ENCODE measurements around the gene CYB561A3. TPM values are rescaled to one million over a fixed set of nuclear protein-coding genes. Genes with fewer than 3 reads are reported as not detected.
A peak's percentile ranks its signal among the peaks of the same experiment; 100 is the strongest.

The CYB561A3 gene
- total and polyA plus RNA-seq, 2 of the 13 experiments (the other 11 are each of a cell fraction or from before 2014, with no cell fraction given): 11.4 to 14.9 TPM

DNA sequence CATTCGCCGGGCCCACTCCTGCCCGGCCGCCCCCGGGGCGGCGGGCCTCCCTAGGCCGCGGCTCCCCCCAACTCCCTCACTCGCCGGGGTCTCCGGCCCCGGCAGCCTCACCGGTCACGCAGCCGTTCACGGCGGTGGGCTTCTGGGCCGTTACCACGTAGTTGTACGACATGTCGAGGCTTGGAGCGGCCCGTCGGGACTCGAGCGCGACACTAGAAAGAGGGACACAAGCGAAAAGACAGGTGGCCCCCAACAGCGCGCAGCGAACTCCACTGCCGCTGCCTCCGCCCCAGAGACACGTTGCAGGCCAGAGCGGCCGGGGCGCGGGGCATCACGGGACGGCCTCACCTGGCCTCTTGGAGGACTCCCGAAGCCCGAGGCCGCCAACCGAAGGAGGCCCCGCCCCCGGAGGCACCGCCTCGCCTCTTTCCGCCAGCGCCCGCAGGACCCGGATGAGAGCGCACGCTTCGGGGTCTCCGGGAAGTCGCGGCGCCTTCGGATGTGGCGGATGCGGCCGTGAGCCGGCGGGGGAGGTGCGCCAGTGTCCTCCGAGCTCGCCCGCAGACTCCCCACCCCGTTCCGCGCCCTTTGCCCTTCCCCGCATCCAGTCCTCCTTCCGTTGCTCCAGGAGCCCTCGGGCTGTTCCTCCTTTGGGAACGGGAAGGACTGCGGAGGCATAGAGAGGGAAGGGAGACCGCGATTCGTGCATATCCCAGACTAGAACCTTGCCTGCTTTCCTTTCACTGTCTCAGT, 28.7 kb downstream of the CYB561A3 start, which contains the start of the genes DDB1 and TKFC (continued):
- TF ChIP-seq ADNP (CRISPR knock-in tag; IDR thresholded peaks at IDR 0.05): no peak
- no peak for TF ChIP-seq ZNF615 (CRISPR knock-in tag; IDR thresholded peaks at IDR 0.05; ENCODE audit: borderline replicate concordance)
- TF ChIP-seq ZFYVE20 (CRISPR knock-in tag; IDR thresholded peaks at IDR 0.05; ENCODE audit: borderline replicate concordance, low read depth): 0 out of 2 replicates have a peak, but pooled peaks have one; percentile 62
- TF ChIP-seq, protein P1, sequence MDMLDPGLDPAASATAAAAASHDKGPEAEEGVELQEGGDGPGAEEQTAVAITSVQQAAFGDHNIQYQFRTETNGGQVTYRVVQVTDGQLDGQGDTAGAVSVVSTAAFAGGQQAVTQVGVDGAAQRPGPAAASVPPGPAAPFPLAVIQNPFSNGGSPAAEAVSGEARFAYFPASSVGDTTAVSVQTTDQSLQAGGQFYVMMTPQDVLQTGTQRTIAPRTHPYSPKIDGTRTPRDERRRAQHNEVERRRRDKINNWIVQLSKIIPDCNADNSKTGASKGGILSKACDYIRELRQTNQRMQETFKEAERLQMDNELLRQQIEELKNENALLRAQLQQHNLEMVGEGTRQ (IDR thresholded peaks at IDR 0.05; ENCODE audit: low read depth, low read length): no peak
- TF ChIP-seq, protein P1 (CRISPR knock-in tag; IDR thresholded peaks at IDR 0.05; ENCODE audit: borderline replicate concordance): no peak; the same call in 1 of the 2 replicates
- TF ChIP-seq, protein P2, sequence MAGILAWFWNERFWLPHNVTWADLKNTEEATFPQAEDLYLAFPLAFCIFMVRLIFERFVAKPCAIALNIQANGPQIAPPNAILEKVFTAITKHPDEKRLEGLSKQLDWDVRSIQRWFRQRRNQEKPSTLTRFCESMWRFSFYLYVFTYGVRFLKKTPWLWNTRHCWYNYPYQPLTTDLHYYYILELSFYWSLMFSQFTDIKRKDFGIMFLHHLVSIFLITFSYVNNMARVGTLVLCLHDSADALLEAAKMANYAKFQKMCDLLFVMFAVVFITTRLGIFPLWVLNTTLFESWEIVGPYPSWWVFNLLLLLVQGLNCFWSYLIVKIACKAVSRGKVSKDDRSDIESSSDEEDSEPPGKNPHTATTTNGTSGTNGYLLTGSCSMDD (CRISPR knock-in tag; IDR thresholded peaks at IDR 0.05): no peak
- TF ChIP-seq ZNF614 (CRISPR knock-in tag; IDR thresholded peaks at IDR 0.05; ENCODE audit: borderline replicate concordance): peak; percentile 69; the same call in 1 of the 2 replicates
- TF ChIP-seq ZFP1 (CRISPR knock-in tag; IDR thresholded peaks at IDR 0.05): peak; percentile 67
- TF ChIP-seq MTF2 (CRISPR knock-in tag; IDR thresholded peaks at IDR 0.05; ENCODE audit: borderline replicate concordance): no peak; the same call in 1 of the 2 replicates
- TF ChIP-seq ZSCAN30 (CRISPR knock-in tag; IDR thresholded peaks at IDR 0.05): no peak
- TF ChIP-seq ZNF331 (CRISPR knock-in tag; IDR thresholded peaks at IDR 0.05): peak; percentile 76
- TF ChIP-seq, protein P3, sequence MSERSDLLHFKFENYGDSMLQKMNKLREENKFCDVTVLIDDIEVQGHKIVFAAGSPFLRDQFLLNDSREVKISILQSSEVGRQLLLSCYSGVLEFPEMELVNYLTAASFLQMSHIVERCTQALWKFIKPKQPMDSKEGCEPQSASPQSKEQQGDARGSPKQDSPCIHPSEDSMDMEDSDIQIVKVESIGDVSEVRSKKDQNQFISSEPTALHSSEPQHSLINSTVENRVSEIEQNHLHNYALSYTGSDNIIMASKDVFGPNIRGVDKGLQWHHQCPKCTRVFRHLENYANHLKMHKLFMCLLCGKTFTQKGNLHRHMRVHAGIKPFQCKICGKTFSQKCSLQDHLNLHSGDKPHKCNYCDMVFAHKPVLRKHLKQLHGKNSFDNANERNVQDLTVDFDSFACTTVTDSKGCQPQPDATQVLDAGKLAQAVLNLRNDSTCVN (CRISPR knock-in tag; IDR thresholded peaks at IDR 0.05; ENCODE audit: borderline replicate concordance): peak; percentile 63; the same call in 1 of the 2 replicates
- TF ChIP-seq, protein P4, sequence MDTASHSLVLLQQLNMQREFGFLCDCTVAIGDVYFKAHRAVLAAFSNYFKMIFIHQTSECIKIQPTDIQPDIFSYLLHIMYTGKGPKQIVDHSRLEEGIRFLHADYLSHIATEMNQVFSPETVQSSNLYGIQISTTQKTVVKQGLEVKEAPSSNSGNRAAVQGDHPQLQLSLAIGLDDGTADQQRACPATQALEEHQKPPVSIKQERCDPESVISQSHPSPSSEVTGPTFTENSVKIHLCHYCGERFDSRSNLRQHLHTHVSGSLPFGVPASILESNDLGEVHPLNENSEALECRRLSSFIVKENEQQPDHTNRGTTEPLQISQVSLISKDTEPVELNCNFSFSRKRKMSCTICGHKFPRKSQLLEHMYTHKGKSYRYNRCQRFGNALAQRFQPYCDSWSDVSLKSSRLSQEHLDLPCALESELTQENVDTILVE (CRISPR knock-in tag; IDR thresholded peaks at IDR 0.05): no peak; the same call in 1 of the 2 replicates
- TF ChIP-seq, protein P5, sequence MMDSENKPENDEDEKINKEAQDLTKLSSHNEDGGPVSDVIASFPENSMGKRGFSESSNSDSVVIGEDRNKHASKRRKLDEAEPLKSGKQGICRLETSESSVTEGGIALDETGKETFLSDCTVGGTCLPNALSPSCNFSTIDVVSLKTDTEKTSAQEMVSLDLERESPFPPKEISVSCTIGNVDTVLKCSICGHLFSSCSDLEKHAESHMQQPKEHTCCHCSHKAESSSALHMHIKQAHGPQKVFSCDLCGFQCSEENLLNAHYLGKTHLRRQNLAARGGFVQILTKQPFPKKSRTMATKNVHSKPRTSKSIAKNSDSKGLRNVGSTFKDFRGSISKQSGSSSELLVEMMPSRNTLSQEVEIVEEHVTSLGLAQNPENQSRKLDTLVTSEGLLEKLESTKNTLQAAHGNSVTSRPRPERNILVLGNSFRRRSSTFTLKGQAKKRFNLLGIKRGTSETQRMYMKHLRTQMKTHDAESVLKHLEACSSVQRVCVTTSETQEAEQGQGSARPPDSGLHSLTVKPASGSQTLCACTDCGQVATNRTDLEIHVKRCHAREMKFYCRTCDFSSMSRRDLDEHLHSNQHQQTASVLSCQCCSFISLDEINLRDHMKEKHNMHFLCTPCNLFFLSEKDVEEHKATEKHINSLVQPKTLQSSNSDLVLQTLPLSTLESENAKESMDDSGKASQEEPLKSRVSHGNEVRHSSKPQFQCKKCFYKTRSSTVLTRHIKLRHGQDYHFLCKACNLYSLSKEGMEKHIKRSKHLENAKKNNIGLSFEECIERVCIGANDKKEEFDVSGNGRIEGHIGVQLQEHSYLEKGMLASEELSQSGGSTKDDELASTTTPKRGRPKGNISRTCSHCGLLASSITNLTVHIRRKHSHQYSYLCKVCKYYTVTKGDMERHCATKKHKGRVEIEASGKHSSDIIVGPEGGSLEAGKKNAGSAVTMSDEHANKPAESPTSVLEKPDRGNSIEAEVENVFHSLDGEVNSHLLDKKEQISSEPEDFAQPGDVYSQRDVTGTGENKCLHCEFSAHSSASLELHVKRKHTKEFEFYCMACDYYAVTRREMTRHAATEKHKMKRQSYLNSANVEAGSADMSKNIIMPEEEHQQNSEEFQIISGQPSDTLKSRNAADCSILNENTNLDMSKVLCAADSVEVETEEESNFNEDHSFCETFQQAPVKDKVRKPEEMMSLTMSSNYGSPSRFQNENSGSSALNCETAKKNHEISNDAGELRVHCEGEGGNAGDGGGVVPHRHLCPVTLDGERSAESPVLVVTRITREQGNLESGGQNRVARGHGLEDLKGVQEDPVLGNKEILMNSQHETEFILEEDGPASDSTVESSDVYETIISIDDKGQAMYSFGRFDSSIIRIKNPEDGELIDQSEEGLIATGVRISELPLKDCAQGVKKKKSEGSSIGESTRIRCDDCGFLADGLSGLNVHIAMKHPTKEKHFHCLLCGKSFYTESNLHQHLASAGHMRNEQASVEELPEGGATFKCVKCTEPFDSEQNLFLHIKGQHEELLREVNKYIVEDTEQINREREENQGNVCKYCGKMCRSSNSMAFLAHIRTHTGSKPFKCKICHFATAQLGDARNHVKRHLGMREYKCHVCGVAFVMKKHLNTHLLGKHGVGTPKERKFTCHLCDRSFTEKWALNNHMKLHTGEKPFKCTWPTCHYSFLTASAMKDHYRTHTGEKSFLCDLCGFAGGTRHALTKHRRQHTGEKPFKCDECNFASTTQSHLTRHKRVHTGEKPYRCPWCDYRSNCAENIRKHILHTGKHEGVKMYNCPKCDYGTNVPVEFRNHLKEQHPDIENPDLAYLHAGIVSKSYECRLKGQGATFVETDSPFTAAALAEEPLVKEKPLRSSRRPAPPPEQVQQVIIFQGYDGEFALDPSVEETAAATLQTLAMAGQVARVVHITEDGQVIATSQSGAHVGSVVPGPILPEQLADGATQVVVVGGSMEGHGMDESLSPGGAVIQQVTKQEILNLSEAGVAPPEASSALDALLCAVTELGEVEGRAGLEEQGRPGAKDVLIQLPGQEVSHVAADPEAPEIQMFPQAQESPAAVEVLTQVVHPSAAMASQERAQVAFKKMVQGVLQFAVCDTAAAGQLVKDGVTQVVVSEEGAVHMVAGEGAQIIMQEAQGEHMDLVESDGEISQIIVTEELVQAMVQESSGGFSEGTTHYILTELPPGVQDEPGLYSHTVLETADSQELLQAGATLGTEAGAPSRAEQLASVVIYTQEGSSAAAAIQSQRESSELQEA (CRISPR knock-in tag; IDR thresholded peaks at IDR 0.05; ENCODE audit: not compliant biosample characterization): peak; percentile 93
- no peak for TF ChIP-seq NFE2L2 (IDR thresholded peaks at IDR 0.05; ENCODE audit: low read length)

Measured in HepG2 (cell line).